GM23248 (cell line): Measurements from ENCODE around the gene DSE.

Experiments used
- EZH2 ChIP-seq: fragments of 200-600 bp; sonication (generic); IDR thresholded peaks from 2 replicates; pipeline ENCODE4 v1.6.1; 2018; ENCODE audit warnings: antibody characterized with exemption, mild to moderate bottlenecking; ENCODE audit not compliant: insufficient read depth, poor library complexity, severe bottlenecking
- EZH2phosphoT487 ChIP-seq: fragments of 200-600 bp; sonication (generic); IDR thresholded peaks from 2 replicates; pipeline ENCODE4 v1.6.1; 2018; ENCODE audit warnings: antibody characterized with exemption, moderate library complexity, mild to moderate bottlenecking, low read depth; ENCODE audit not compliant: insufficient read depth

DNA sequence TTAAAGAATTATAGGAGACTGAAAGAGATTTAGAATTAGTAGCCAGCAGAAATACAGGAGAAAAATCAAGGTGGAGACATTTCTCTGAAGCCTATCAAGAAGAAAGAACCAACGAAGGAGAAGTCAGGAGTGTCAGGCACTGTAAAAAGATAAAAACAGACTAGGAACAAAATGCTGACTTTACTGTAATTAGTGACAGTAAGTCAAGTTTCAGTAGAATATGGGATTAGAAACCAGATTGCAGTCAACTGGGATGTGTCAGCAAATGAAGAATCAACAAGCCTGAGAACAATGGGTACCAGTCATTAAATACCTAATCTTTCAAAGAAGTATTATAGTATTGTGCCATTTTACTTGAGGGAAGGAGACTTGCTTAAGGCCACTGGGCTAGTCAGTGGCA is 112.0 kb downstream of the DSE start:
- TF ChIP-seq EZH2 = no peak
- no peak for TF ChIP-seq EZH2phosphoT487
